HK-2 (cell line): ENCODE measurements around the gene UBE2D3.
"Not testable (repeated sequence)": the region's sequence is repeated elsewhere in the genome, so short reads cannot be mapped to it uniquely, and the experiment has no call there.

Source experiments
- DNase-seq: peaks from one replicate; pipeline ENCODE4 v3.0.0-alpha.2; 2018; ENCODE audit not compliant: unreplicated experiment

UBE2D3 gene

GRCh38 chr4:102832105-102832504 is 4.8 kb upstream of the UBE2D3 start:
- DNase-seq, result no peak

- no peak for DNase-seq
These were observed 2.5 kb upstream of the UBE2D3 start for GRCh38 chr4:102829803-102830202.

- DNase-seq, result no peak
These were observed 1.1 kb upstream of the UBE2D3 start for GRCh38 chr4:102828497-102828808.

GRCh38 chr4:102827674-102828496 is 534 bp upstream of the UBE2D3 start:
- DNase-seq, result peak; percentile 98

- no peak for DNase-seq
These were observed 1.1 kb downstream of the UBE2D3 start for GRCh38 chr4:102826105-102826889.

GRCh38 chr4:102825261-102826091 is 1.9 kb downstream of the UBE2D3 start:
- peak; percentile 35 for DNase-seq

- DNase-seq, result no peak
These were observed 3.0 kb downstream of the UBE2D3 start for GRCh38 chr4:102824398-102824797.

- DNase-seq, result no peak
These were observed 3.5 kb downstream of the UBE2D3 start for GRCh38 chr4:102823897-102824296.

- no peak for DNase-seq
These were observed 3.9 kb downstream of the UBE2D3 start for GRCh38 chr4:102823464-102823863.

GRCh38 chr4:102819588-102820365 is 7.6 kb downstream of the UBE2D3 start:
- no peak for DNase-seq

GRCh38 chr4:102819100-102819499 is 8.3 kb downstream of the UBE2D3 start:
- DNase-seq, result not testable (repeated sequence)

GRCh38 chr4:102817613-102818268 is 9.6 kb downstream of the UBE2D3 start:
- DNase-seq, result no peak

- DNase-seq, result no peak
These were observed 10.2 kb downstream of the UBE2D3 start for GRCh38 chr4:102817021-102817605.

- DNase-seq, result peak; percentile 21
These were observed 11.4 kb downstream of the UBE2D3 start for GRCh38 chr4:102815981-102816380.

GRCh38 chr4:102809691-102810090 is 17.7 kb downstream of the UBE2D3 start:
- DNase-seq, result no peak

GRCh38 chr4:102809190-102809589 is 18.2 kb downstream of the UBE2D3 start:
- no peak for DNase-seq

GRCh38 chr4:102808009-102808408 is 19.3 kb downstream of the UBE2D3 start:
- DNase-seq, result no peak

- DNase-seq, result no peak
These were observed 20.0 kb downstream of the UBE2D3 start for GRCh38 chr4:102807345-102807744.

- DNase-seq, result no peak
These were observed 27.5 kb downstream of the UBE2D3 start for GRCh38 chr4:102799816-102800215.

GRCh38 chr4:102794999-102795398 is 32.4 kb downstream of the UBE2D3 start:
- DNase-seq, result no peak
